SHP77 treated with DMSO at 0.1 percent for 48 hours (cell line): ENCODE data around the gene NRF1.
"Not testable (repeated sequence)": the region's sequence is repeated elsewhere in the genome, so short reads cannot be mapped to it uniquely, and the experiment has no call there.

ENCODE experiments used
- DNase-seq: peaks from one replicate; lab custom pipeline; 2025; lab: John Stamatoyannopoulos, UW

Gene NRF1

DNA sequence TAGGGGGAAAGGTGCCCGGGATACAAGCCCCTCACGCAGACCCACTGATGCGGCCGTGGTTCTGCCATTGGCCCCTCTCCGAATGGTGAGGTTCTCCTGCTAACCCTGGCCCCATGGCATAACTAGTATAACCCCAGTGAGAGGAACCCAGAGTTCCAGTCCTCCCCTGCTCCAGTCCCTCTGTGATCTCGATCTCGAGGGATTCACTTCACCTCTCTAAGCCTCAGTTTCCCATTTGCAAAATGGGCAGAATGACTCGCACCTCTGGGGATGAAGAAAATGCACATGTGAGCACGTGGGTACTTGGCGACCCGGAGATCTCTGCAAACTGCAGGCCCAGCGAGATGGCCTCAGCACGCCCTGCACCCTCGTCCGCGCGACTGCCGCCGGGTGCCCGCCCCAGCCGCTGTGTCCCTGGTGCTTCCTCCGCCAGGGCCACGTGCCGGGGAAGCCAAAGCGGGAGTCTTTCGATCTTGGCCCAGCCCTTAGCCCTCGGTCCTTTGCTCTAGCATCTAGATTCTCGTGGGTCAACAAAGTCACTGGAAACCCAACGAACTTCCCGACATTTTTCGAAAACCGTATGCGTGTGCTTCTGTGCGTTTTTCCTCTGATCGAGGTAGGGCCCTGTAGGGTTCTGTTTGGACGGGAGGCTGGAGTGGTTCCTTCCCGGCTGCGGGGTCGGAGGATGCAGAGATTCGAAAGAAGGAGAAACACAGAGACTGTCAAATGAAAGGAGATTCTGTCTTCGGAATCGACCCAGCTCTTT, 171.5 kb downstream of the NRF1 start:
- DNase-seq, result no peak

DNA sequence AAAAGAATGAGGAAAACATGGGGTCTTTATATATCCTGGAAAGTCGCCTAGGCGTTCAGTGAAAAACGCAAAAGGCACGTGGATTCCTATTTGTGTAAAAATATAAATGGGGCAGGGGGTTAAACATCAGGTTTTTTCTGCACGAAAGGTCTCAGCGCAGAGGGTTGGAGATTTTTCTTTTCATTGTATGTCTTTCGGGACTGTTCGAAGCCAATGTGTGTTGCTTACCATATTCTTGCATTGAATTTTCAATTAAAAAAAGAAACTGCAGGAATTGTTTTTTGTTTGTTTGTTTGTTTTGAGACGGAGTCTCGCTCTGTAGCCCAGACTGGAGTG, 172.0 kb downstream of the NRF1 start:
- no peak for DNase-seq

DNA sequence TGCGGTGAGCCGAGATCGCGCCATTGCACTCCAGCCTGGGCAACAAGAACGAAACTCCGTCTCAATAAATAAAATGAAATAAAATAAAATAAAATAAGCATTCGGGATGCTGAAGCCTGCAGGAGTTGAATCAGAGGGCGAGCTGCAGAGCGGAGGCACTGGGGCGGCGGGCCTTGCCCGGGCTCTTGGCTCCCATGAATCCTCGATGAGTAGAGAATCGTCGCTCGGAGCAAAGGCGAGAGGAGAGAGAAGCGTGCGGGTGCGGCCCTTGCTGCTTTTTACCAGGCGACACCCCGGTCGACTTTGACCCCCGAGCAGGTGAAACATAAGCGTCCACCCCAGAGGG, 172.9 kb downstream of the NRF1 start:
- no peak for DNase-seq

DNA sequence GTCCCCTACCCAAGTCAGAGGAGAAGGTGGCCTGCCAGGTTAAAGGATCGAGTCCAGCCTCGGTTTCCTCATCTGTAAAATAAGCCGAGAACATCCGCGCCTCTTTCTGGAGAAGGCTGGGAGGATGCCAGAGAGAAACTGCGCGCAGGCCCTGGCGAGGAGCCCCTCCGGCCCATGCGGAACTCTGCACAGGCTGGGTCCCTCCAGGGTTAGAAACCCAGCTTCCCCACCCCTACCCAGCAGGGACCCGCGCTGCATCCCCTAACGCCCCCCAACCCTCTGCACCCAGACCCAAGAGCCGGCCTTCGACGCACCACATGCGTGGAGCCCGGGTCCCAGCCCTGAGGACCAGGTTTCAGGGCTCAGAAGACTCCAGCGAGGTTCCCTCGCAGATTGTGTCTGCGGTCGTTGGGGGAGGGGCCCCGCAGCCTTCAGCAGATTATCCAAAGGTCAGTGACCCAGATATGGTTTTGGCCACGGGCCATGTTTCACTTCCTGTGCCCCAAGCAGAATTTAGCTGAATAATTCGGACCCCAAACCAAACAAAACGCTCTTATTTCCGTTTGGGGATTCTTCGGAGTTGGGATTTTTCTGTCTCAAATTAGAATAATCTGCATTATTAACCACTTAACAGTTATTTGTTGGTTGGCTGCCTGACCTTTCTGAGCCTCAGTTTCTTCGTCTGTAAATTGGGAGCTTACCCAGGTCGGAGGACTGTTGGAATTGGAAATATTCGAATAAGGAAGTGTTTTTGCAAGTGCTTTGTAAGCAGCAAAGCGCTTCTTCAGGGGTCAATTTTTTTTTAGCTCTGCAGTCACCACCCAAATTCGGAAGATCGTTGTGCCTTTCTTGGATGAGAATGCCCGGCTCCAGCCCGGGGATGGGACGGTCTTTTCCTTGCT, 173.5 kb downstream of the NRF1 start:
- no peak for DNase-seq

DNA sequence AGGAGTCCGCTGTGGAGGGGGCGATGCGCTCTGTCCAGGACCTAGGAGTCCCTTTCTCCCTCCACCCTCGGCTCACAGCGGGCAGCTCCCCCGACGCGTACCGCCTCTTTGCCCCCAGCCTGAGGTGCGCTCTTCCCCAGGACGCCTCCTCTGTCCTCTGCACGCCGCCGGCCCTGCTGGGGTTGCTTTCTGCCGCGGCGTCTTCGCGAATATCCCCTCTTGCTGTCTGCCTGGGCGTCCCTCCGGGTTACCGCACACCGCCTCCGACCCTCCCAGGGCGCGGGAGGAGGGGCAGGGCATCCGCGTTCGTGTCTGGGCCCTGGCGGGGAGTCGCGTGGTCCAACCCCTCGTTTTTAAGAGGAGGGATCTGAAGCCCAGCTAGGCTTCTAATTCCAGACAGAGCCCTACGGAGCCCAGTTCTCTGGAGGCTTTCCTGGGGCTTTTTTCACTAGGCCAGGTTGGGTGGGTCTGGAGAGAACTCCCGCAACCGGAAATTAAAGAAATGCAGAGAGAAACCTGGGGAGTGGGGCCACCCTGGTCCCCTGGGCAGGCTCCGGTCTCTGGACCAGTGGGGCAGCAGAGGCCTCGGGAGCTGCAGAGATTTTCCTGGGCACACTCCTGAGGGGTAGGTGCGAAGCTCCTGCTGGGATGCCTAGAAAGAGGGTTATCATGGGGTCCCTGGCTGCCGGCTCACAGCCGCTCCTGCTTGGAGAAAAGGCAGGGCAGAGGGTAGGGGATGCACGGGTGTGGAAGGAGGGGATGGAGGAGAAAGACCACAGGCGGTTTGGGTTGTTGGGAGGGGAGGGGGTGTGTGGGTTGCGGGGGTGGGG, 174.4 kb downstream of the NRF1 start:
- DNase-seq, result no peak

DNA sequence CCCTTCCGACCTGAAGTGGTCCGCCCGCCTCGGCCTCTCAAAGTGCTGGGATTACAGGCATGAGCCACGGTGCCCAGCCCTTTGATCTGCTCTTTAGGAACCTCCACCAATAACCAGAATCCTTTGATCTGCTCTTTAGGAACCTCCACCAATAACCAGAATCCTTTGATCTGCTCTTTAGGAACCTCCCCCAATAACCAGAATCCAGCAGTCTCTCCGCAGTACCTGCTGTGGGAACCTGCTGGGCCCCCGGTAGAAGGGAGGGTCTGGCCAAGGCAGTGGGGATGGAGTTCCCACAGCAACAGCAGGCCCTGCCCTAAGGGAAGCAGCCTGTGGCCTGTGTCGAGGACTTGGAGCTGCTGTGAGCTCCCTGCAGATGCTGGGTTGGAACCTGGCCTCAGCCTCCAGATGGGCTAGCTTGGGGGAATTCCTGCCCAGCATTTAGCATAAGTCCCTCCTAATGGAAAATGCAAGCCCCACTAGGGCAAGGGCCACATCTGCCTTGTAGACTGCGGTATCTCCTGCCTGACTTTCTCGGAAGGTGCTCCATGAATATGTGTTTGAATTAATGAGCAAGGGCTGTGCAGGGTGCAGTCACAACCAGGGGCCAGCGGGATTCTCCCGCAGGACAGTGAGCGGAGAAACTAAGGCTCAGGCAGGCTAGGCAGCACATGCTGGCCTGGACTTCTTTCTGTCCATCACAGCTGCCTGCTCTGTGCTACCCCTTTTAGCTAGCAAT, 175.5 kb downstream of the NRF1 start:
- DNase-seq, result no peak

DNA sequence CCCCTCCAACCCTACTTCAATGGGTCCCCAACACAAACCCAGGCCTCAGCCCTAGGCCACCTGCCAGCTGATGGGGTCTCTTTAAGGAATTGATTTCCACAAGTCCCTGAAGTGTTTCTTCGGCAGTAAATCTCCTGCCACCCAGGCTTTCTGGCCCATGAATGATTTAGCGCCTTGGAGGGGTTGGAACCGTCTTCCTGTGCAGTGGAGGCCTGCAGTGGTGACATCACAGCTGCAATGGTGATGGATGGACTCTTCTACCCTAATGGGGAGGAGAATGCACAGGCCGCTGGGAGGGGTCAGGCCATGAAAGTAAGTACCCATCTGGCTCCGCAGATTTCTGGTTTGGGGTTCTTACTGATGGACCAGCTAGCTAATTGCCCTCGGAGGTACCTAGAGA, 177.5 kb downstream of the NRF1 start:
- no peak for DNase-seq

DNA sequence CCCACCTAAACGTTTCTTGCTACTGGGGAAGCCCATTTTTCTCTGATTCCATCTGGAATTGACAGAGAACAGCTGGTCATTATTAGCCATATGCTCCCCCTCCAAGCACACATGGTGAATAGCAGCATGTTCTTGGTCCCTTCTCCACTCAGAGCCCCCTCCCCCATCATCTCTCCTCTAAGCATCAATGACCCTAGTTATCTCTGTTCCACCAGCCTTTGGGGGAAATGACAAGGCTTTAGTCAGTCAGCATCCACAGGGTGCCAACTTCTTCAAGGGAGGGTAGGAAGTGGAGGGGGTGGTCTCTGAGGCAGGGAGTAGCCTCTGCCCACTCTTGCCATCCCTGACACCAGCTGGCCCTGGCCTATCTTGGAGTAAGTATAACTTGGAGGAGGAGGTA, 178.1 kb downstream of the NRF1 start:
- DNase-seq, result no peak

DNA sequence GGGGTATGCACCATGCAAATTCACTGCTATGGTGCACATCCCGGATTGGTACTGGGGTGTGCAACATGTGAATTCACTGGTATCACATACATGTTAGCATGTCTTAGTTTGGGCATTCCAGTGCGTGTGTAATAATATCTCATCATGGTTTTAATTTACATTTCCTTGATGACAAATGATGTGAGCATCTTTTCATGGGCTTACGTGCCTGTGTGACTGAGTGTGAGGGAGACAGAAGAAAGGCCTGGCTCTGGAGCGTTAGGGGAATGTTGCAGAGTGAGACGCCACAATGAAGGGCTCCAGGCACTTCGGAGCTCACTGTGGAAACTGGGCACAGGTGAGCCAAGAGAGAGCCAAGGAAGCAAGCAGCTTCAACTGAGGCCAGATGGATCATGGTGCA, 178.6 kb downstream of the NRF1 start:
- no peak for DNase-seq

DNA sequence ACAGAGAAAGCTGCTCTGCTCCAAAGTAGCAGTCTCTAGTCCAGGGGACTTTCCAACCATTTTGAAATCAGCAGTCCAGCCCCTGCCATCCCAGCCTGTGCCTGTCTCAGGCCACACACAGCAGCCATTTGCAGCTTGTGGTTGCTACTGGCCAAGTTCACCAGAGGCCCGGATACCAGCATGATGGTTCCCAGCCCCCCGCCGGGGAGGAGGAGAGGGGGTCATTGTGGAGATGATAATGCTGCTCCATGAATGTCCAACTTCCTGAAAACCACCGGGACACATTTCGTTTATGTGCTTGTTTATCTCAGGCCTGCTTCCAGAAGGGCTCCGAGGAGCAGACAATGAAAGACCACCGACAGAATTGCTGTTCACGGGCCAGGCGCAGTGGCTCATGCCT, 181.2 kb downstream of the NRF1 start:
- no peak for DNase-seq

DNA sequence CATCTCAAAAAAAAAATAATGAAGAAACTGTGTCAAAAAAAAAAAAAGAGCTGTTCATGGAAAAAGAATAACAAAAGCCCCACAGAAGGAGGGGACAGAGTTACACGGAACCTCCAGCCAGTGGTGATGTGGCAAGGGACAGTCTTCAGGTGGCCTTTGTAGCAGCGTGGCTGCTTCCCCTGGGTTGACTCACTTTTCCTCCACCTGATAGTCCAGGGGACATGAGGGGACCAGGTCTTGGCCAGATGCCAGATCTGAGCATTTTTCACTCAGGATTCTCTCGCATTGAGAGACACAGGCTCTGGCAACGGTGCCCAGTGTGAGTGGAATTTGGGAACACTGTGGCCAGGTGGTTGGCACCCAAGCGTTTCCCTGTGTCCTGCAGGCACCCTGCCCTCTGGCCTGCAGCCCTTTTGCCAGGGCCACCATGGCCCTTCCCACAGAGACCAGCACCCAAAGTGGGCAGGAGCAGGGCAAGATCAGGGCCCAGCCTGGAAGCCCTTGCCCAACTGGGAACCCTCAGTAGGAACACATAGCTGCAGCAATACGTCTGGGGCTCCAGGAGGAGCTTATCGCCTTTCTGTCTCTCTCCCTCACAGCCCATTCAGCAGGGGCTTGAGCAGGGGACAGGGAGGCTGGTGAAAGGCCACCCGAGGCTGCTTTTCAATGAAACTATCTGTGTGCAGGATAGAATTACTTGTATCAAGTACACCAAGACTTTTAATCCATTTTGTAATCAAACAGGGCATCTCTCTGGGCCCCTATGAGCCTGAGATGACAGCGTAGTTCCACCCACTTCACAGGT, 182.2 kb downstream of the NRF1 start:
- DNase-seq, result no peak

DNA sequence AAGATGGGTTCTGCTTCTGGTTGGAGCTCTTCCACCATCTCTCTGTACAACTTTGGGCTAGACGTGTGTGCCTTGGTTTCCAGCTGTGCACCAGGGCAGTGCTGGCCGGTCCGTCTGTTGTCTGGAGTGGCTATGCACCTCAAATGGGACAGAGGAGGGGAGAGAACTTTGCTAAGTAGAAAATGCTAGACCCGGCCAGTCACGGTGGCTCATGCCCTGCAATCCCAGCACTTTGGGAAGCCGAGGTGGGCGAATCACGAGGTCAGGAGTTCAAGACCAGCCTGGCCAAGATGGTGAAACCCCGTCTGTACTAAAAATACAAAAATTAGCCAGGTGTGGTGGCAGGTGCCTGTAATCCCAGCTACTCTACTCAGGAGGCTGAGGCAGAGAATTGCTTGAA, 182.9 kb downstream of the NRF1 start:
- not testable (repeated sequence) for DNase-seq

DNA sequence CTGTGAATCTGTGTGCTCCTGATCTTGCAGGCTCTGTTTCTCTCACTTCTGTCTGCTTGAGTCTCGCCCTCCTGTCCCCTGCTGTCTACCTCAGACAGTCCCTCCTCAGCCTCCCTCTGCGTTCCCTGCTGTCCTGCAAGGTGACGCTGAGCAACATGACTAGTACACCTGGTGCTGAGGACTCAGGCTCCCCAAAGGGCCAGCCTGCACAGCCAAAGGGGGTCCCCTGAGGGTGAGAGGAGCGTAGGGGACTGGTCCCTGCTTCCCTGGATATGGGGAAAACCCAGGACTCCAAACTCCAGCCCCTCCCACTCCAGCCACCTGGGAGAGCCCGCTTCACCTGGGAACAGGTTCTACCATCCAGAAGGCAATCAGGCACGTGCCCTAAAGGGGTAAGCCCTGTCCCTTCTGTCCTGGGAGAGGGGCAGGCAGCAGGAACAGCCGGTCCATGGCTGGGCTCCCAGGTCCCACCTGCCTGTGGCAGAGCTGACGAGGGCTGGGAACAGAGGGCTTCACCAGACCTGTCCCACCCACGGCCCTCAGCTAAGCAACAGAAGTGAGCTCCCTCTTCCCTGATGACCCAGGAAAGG, 184.8 kb downstream of the NRF1 start:
- DNase-seq, result no peak

DNA sequence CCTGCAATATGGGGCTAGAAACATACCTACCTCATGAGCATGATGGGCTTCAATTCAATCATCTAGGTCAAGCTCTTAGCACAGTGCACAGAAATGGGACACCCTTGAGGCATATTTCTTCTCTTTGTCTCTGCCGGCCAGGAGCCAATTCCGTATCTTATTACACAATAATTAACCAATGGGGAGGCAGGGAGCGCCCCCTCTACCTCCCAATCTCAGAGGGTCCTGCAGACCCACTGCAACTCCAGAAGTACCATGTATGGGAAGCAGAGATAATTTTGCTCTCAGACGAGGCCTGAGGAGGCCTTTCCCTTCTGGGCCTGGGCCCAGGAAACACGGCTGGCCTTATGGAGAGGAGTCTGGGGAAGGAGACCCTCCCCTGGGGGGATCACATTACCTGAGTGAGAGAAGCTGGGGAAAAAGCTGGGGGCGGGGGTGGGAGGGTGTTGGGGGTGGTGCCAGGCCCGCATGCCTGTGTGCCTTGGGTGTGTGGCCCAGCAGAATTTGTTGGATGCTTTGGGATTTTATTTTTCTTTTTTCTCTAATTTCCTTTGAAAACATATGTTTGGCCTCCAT, 185.8 kb downstream of the NRF1 start:
- DNase-seq, result no peak

DNA sequence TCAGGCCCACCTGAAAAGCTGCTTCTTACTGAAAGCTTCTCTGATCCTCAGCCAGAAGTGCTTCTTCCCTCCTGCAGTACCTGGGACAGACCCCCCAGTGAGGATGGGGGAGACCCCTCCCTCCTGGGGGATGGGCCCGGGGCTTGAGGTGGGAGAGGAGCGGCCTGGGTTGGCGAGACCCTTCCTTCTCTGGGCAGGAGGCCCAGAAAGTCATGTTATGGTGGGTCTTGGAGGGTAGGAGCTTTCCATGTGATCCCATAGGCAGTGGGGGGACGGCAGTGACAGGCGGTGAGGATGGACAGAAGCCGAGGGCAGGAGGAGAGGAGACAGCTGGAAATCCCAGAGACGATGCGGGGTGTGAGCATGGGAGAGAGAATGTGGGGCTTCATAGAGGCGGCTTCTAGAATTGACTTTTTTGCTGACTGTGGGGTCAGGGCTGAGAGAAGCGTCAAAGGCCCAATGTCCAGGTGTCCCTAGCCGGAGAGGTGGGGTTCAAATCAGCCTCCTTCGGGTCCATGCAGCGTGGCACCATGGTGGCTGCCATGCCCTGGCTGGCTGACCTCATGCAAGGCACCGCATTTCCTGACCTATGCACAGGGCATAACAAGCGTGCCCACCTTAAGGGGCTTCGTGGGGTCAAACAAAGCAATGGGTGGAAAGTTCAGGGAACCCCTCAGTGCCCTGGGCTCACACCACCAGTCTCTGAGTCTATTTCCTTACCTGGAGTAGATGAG, 187.3 kb downstream of the NRF1 start:
- DNase-seq, result no peak

DNA sequence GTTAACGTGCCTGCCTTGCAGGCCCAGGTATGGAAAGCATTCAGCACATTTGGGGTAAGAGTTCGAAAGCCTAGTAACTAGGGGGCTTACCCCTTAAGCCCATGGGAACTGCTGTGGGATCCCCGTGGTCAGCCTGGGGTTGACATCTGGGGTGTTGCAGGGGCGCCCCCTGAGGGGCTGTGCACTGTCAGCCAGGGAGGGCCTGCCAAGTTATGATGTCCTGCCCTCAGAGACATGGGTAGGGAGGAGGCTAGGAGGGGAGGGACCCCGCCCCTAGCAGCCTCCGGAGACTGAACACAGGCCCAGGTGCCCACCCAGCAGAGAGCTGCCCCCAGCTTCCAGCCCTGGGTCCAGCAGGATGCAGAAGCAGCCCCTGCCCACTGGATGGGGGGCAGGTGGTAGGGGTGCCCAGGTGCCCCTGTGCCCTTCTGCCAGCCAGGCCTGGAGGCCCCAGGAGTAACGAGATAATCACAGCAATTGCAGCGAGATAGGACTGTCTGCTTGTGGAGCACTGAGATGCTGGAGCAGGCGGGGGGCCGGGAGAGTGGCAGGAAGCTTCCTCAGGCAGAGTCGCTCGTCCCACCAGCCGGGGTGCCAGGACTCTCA, 187.9 kb downstream of the NRF1 start:
- no peak for DNase-seq

DNA sequence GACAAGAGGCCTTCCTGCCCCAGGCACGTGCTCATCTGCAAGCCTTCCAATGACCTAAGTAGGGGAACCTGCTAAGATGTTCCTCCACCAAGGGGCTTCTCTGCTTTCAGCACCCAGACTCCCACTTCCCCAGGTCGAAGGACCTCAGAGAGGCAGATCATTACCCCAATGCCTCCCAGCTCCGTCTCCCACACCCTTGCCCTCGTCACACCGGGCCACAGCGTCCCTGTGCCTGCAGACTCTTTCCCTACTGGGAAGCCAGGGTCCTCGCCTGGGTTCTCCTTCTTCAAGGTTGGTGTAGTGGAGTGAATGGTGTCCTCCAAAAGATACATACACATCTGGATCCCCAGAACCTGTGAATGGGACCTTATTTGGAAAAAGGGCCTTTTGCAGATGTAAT, 189.4 kb downstream of the NRF1 start:
- DNase-seq, result no peak

DNA sequence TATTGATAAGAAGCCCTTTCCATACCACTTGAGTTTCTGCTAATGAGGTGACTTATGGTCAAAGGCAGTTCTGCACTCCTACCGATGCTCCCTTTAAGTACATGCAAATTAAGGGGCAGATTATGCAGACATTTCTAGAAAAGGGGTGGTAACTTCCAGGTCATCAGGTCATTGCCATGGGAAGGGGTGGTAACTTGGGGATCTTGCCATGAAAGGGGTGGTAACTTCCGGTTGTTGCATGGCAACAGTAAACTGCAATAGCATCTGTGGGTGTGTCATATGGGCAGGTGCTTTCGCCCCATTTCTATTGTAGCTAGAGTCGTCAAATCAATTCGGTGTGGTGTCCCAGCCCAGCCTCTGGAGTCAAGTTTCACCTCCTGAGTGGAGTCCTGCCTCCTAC, 190.4 kb downstream of the NRF1 start:
- DNase-seq, result no peak

DNA sequence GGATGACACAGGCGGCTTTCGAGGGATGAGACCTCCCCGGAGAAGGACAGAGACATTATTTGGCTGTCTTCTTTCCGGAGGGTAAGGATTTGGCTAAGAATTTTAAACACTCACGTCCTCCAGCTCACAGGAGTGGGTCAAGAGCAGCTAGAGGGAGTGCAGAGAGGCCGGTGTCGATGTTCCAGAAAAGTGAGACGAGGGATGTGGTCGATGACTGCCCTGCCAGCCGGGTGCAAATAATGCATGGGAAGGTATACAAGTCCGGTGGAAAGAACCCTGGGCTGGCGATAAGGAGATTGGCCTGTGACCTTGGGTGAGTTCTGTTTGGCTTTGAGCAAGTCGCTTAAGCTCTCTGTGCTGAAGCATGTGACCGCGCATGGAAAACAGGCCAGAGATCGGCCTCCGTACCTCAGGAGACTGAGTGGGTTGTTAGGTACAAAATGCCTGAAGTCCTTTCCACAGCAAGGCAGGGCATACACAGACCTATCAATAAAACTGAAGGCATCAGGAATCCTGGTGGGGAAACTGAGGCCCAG, 192.1 kb downstream of the NRF1 start:
- DNase-seq, result no peak
